T-helper 9 cell (primary cell): ENCODE results near the gene KRCC1.
"Not testable (repeated sequence)": the region's sequence is repeated elsewhere in the genome, so short reads cannot be mapped to it uniquely, and the experiment has no call there.

Source experiments
- DNase-seq: peaks from one replicate; pipeline ENCODE4 v3.0.0-alpha.2; 2020

KRCC1 gene

GRCh38 chr2:87996570-87996969, 59.0 kb downstream of the KRCC1 start:
- DNase-seq, result no peak

DNA sequence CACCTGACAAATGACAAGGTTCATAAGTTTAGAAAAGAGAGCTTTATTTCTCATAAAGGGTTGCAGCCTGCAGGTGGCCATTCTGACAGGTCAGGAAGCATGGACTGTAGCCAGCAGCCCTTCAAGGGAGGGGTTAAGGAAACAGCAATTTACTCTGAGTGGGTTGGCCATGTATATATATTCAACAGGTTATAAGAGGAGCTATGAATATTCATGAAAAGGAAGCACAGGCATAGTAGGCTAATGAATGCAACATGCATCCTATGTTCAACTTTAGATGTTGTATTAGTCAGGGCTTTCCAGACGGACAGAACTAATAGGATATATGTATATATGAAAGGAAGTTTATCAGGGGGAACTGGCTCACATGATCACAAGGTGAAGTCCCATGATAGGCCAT, 59.8 kb downstream of the KRCC1 start:
- DNase-seq, result no peak

DNA sequence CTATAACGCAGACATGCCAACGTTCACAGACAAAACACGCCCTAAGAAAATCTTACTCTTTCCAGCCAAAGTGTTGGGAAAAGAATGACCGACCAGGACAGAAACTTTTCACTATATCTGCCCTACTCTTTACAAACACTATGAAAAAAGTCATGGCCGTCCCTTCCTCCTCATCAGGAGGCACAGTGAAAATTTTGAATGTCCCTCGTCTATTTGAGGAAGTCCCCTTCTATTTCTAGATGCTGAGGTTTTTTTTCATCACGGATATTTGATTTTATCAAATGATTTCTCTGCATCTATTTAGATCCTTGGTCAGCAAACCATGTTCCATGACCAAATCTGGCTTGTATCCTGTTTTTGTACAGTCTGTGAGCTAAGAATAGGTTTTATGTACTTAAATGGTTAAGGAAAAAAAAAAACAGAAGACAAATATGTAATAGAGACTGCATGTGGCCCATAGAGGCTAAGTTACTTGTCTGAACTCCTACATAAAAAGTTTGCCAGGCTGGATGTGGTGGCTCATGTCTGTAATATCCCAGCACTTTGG, 61.2 kb downstream of the KRCC1 start:
- not testable (repeated sequence) for DNase-seq

DNA sequence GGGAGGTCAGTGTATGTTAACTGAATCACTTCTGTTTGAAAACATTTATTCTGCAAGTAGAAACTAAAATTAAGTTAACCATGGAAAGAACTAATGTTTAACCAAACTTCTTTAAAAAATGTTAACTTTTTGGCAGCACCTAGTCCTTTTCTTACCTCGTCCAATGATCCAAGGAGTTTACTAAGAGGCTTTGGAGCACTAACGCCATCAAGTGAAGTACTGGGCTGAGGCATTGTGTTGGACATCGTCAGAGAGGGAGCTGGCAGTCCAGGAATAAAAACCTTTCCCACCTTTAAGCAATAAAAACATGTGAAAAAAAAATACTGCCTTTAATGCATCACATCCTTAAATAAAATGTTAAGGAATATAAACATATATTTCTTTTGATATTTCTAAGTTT, 63.0 kb downstream of the KRCC1 start:
- not testable (repeated sequence) for DNase-seq

GRCh38 chr2:87987473-87987872, 68.1 kb downstream of the KRCC1 start:
- DNase-seq, result not testable (repeated sequence)

GRCh38 chr2:87985902-87986301, 69.7 kb downstream of the KRCC1 start:
- DNase-seq, result not testable (repeated sequence)

GRCh38 chr2:87981182-87981581, 74.4 kb downstream of the KRCC1 start:
- not testable (repeated sequence) for DNase-seq
